ENCODE data around the gene HPCAL1. TPM values are rescaled to one million over a fixed set of nuclear protein-coding genes. Genes with fewer than 3 reads are reported as not detected.
"Not testable (repeated sequence)": the region's sequence is repeated elsewhere in the genome, so short reads cannot be mapped to it uniquely, and the experiment has no call there.

The HPCAL1 gene
- total and polyA plus RNA-seq, 8 donors: 58.1 to 108 (median 72.1) TPM

- no peak for TF ChIP-seq CTCF (IDR thresholded peaks at IDR 0.05)
- H3K4me1 ChIP-seq: peaks cover 5 to 30% of the 10 kb centered on the region in 2 donors
- DNase-seq: no peak
- H3K9me3 ChIP-seq: no peaks in the 10 kb centered on the region
- no peaks in the 10 kb centered on the region for H3K36me3 ChIP-seq
- intact Hi-C loops (cut with DNase I): no loop called here
- no peak for ATAC-seq
- no peak overlapping the region for H3K4me3 ChIP-seq
- no peaks in the 10 kb centered on the region for H3K27me3 ChIP-seq
- peak overlapping the region in 1 of 2 donors; percentile 10 for H3K27ac ChIP-seq
Measured at GRCh38 chr2:10451819-10452218, 149.1 kb downstream of the HPCAL1 start.

GRCh38 chr2:10452312-10452711 is 149.6 kb downstream of the HPCAL1 start:
- Histone ChIP-seq H3K36me3 (no peaks in the 10 kb centered on the region), H3K27ac (peak overlapping the region in 1 of 2 donors; percentile 10), H3K27me3 (no peaks in the 10 kb centered on the region), H3K4me3 (no peak overlapping the region), H3K4me1 (peaks cover 5 to 25% of the 10 kb centered on the region in 2 donors), H3K9me3 (no peaks in the 10 kb centered on the region)
- peak; percentile 25 for ATAC-seq
- DNase-seq: peak in 2 of 4 donors; percentile 74 to 77
- TF ChIP-seq CTCF (IDR thresholded peaks at IDR 0.05): no peak
- intact Hi-C loops (cut with DNase I): no loop called here

- intact Hi-C loops (cut with DNase I): no loop called here
- no peak for TF ChIP-seq CTCF (IDR thresholded peaks at IDR 0.05)
Measured at GRCh38 chr2:10452956-10453904, 150.5 kb downstream of the HPCAL1 start.

GRCh38 chr2:10453905-10454298 is 151.2 kb downstream of the HPCAL1 start:
- Histone ChIP-seq H3K9me3 (no peaks in the 10 kb centered on the region), H3K4me3 (no peak overlapping the region), H3K27me3 (no peaks in the 10 kb centered on the region), H3K36me3 (no peaks in the 10 kb centered on the region), H3K27ac (no peak overlapping the region), H3K4me1 (peaks cover 5 to 17% of the 10 kb centered on the region in 2 donors)
- ATAC-seq (no peak), DNase-seq (no peak)
- TF ChIP-seq CTCF (IDR thresholded peaks at IDR 0.05): no peak
- intact Hi-C loops (cut with DNase I): no loop called here

More at GRCh38 chr2:10452956-10453904, 150.5 kb downstream of the HPCAL1 start:
- ATAC-seq (no peak), DNase-seq (no peak)
- no peaks in the 10 kb centered on the region for H3K27me3 ChIP-seq
- peaks cover 5 to 20% of the 10 kb centered on the region in 2 donors for H3K4me1 ChIP-seq
- no peak overlapping the region for H3K4me3 ChIP-seq
- no peak overlapping the region for H3K27ac ChIP-seq
- no peaks in the 10 kb centered on the region for H3K36me3 ChIP-seq
- no peaks in the 10 kb centered on the region for H3K9me3 ChIP-seq

GRCh38 chr2:10454505-10454904 is 151.8 kb downstream of the HPCAL1 start:
- H3K27me3 ChIP-seq: no peaks in the 10 kb centered on the region
- H3K4me3 ChIP-seq: no peak overlapping the region
- TF ChIP-seq CTCF (IDR thresholded peaks at IDR 0.05): no peak
- intact Hi-C loops (cut with DNase I): no loop called here
- DNase-seq (no peak), ATAC-seq (no peak)
- peaks cover under 1 to 11% of the 10 kb centered on the region in 2 donors for H3K4me1 ChIP-seq
- H3K27ac ChIP-seq: no peak overlapping the region
- H3K36me3 ChIP-seq: no peaks in the 10 kb centered on the region
- no peaks in the 10 kb centered on the region for H3K9me3 ChIP-seq

- DNase-seq; ATAC-seq; H3K9me3 ChIP-seq; intact Hi-C loops (cut with DNase I); H3K36me3 ChIP-seq; H3K4me3 ChIP-seq; H3K27ac ChIP-seq; H3K27me3 ChIP-seq; H3K4me1 ChIP-seq: not testable (repeated sequence)
Measured at GRCh38 chr2:10457195-10457594, 154.5 kb downstream of the HPCAL1 start.

Data from left lung (tissue), 10 donors.